ENCODE measurements around the gene USP40.

The USP40 gene

DNA sequence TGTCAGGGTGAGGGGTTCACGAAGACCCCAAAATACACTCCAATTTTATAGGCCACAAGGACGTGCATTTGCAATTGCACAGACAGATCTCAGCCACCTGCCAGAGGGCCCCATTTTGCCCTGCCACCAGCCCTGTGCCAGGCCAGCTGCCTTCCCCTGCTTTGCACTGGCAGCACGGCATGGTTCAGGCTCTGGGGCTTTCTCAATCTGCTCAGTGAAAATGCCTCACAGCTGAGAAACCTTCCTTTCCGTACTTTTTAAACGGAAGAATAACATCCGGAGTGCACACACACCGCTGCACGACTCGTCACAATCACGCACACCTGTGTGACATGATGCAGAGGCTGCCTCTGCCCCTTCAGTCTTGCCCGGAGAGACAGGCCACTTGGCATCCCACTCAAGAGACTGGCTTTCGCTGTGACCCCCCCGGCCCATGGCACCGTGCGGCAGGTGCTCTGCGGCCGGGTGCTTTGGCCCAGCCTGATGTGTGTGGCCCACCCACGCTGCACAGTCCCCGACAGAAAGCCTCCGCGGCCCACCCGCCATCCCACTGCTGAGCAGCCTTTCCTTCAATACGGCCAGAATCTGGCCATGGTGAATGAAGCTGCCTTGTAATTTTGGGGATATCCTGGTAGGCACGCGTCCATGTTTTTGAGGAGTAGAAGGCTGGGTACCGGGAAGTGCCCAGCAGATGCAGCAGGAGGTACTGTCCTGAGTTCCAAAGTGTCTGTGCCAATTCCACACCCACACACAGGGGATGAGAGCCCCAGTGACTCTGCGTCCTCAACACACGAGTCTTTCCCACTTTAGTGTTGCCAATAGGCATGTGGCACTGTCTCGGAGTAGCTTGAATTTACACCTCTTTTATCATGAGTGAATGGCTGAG lies 88.8 kb downstream of the USP40 start:
- in situ Hi-C loops (cut with MboI; ENCODE audit: low sequenced_read_pairs, unreplicated experiment), result no loop called here
- TF ChIP-seq, protein P1, sequence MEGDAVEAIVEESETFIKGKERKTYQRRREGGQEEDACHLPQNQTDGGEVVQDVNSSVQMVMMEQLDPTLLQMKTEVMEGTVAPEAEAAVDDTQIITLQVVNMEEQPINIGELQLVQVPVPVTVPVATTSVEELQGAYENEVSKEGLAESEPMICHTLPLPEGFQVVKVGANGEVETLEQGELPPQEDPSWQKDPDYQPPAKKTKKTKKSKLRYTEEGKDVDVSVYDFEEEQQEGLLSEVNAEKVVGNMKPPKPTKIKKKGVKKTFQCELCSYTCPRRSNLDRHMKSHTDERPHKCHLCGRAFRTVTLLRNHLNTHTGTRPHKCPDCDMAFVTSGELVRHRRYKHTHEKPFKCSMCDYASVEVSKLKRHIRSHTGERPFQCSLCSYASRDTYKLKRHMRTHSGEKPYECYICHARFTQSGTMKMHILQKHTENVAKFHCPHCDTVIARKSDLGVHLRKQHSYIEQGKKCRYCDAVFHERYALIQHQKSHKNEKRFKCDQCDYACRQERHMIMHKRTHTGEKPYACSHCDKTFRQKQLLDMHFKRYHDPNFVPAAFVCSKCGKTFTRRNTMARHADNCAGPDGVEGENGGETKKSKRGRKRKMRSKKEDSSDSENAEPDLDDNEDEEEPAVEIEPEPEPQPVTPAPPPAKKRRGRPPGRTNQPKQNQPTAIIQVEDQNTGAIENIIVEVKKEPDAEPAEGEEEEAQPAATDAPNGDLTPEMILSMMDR (IDR thresholded peaks at IDR 0.05; ENCODE audit: borderline replicate concordance, control extremely low read depth, extremely low read depth, insufficient read depth, missing control alignments), result no peak

DNA sequence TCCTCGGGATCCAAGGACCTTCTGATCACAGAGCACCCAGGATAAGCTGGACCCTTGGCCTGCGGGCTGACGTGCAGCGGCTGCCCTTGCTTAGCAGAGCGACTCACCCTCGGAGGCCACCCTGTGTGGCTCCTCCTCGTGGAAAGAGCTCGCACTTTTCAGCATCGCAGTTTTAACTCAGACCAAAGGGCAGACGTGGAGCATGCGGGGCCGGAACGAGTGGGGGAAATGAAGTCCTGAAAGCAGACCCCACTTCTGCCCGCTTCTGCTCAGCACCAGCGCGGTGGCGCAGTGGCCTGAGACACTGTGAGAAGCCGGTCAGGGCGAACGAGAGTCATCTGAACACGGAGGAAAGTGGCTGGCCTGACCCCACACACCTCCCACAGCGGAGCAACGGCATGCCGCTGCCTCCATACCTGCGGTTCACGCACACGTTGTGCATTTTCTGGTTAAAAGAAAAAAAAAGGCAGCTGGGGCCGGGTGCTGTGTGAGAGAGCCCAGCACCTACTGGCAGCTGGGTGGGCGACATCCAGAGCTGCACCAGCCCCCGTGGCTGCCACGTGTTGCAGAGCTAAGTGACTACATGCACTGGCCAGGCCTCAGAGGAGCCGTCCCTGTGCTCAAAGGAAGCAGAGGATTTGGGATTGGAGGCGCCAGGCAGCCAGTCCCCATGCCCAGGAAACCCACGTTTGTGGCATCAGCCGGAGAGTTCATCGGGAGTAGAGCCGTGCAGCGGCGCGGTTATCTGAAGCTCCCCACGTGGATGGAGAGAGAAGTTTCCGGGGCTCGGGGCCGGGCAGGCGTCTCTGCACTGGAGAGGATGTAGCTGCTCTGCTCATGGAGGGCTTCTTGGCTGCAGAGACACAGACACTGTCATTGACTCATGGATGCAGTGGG lies 89.7 kb downstream of the USP40 start:
- DNase-seq (ENCODE audit: low spot score), result no peak
- TF ChIP-seq, protein P1 (IDR thresholded peaks at IDR 0.05; ENCODE audit: borderline replicate concordance, control extremely low read depth, extremely low read depth, insufficient read depth, missing control alignments), result no peak
- in situ Hi-C loops (cut with MboI; ENCODE audit: low sequenced_read_pairs, unreplicated experiment), result no loop called here

More for the DNA sequence above, 88.8 kb downstream of the USP40 start:
- DNase-seq (ENCODE audit: low spot score), result no peak

DNA sequence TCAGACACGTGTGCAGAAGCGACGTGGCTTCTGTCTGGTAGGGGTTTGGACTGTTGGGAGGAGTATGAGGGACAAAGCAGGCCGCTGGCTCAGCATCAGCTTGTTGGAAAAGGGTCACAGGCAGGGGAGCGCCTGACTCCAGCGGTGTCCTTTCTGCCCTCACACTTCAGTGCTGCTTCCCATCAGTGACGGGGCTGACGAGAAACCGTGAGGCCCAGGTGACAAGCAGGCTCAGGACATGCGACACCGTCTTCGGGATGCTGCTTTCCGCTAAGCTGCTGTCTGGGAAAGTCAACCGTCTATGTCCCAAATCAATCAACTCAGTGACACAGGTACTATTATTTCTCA lies 90.5 kb downstream of the USP40 start:
- DNase-seq (ENCODE audit: low spot score), result no peak
- in situ Hi-C loops (cut with MboI; ENCODE audit: low sequenced_read_pairs, unreplicated experiment), result no loop called here

DNA sequence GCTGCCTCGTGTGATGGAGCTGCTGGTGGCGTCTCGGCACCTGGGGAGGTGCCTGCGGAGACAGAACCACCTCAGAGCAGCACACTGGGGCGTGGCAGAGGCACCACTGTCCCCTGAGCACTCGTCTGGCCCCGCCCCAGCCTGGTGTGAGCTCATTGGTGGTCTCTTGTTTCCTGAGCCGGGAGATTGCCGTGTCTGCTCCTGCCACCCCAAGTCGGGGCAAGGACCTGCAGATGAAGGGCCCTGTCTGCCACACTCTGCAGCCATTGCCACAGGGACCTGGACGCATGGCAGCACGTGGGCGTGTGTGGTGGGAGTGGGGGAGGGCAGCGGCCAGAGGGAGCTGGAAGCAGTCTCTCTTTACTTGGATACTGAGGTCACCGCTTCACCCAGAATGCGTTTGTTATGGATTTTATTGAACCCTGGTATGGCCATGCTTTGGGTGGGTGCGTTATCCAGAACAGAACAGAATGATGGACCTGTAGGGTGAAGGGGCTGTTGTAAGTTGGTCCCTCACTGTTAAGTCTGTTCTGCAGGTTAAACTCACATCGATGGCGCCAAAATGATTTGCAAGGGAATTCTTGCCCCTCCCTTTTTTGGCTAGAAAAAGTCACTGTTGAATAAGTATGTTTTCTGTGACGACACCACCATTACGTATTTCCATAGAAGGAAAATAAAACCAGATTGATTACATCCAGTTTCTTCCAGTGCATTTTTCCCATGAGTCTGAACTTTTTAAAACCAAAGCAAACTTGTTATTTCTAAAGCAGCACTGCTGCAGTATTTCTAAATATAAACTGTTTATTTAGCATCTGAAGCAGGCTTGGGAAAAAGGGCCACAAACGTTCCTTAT lies 92.0 kb downstream of the USP40 start:
- in situ Hi-C loops (cut with MboI; ENCODE audit: low sequenced_read_pairs, unreplicated experiment), result loop anchor here (25.0 kb wide), 1 partner anchor 238 kb away; the partner anchor contains the start of genes UGT1A4 and UGT1A5
- TF ChIP-seq, protein P1 (IDR thresholded peaks at IDR 0.05; ENCODE audit: borderline replicate concordance, control extremely low read depth, extremely low read depth, insufficient read depth, missing control alignments), result no peak
- DNase-seq (ENCODE audit: low spot score), result no peak

More for the DNA sequence above, 90.5 kb downstream of the USP40 start:
- TF ChIP-seq, protein P1 (IDR thresholded peaks at IDR 0.05; ENCODE audit: borderline replicate concordance, control extremely low read depth, extremely low read depth, insufficient read depth, missing control alignments), result no peak

DNA sequence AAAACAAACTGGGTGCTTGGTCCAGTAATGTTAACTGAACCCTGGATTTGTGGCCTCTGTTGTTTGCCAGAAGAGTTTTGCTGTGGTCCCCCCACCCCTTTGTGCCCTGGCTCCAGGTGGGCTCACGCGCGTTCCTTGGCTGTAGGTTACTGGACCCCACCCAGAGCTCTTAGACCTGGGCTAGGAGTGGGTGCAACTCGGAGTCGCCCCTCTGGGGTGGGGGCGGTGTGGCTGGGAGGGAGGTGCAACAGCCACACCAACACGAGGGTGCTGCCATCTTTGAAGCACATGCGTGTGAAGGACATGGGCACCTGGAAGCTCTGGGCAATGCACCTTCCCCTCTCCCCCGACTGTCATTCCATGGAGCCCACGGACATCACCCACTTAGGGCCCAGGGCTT lies 92.7 kb downstream of the USP40 start:
- in situ Hi-C loops (cut with MboI; ENCODE audit: low sequenced_read_pairs, unreplicated experiment), result loop anchor here (25.0 kb wide), 1 partner anchor 238 kb away; the partner anchor contains the start of genes UGT1A4 and UGT1A5
- DNase-seq (ENCODE audit: low spot score), result no peak

More for the DNA sequence above, 92.7 kb downstream of the USP40 start:
- TF ChIP-seq, protein P1 (IDR thresholded peaks at IDR 0.05; ENCODE audit: borderline replicate concordance, control extremely low read depth, extremely low read depth, insufficient read depth, missing control alignments), result no peak
